Measurements from ENCODE around the gene TMEM123. TPM values are rescaled to one million over a fixed set of nuclear protein-coding genes. Genes with fewer than 3 reads are reported as not detected.
A peak's percentile ranks its signal among the peaks of the same experiment; 100 is the strongest.
"Not testable (repeated sequence)": the region's sequence is repeated elsewhere in the genome, so short reads cannot be mapped to it uniquely, and the experiment has no call there.

Gene TMEM123
- total RNA-seq, 1 donor from 2014 or later, result 191 TPM

GRCh38 chr11:102385085-102386007, 67.2 kb downstream of the TMEM123 start:
- intact Hi-C loops (cut with DNase I), result no loop called here
- ATAC-seq (no peak), DNase-seq (ENCODE audit: low spot score) (no peak)

DNA sequence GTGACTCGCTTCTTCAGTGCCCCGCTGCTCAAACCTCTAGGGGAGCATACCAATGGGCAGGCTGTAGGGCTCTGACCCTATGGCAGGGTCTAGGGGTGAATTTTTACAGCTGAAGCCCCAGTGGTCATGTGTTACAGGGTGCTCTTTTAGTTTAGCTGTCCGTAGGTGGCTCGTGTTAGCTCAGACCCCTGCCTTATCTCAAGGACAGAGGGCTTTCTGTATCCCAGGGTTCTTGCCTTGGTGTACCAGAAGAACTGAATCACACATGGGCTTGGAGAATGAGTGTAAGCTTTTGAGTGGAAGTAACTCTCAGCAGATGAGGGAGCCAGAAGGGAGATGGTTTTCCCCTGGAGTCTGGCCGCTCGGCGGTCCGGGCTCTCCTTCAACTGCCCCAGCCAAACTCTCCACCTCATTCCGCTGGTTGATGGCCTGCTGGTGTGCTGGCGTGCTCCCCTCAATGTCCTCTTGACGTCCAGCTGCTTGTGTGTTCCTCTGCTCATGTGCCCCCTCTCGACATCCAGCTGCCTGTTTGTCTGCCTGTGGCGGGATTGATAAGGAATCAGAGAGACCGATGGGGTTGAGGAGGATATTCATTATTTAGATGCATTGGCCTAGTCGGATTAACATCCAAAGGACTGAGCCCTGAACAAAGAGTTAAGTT, 68.0 kb downstream of the TMEM123 start:
- intact Hi-C loops (cut with DNase I), result no loop called here
- DNase-seq (ENCODE audit: low spot score), result no peak
- no peak for ATAC-seq

GRCh38 chr11:102383839-102384238, 68.7 kb downstream of the TMEM123 start:
- ATAC-seq (peak; percentile 53), DNase-seq (ENCODE audit: low spot score) (no peak)
- intact Hi-C loops (cut with DNase I), result no loop called here

- no peak for ATAC-seq
- intact Hi-C loops (cut with DNase I), result no loop called here
- no peak for DNase-seq (ENCODE audit: low spot score)
These were observed 70.2 kb downstream of the TMEM123 start for GRCh38 chr11:102382384-102382783.

- intact Hi-C loops (cut with DNase I), result no loop called here
- DNase-seq (ENCODE audit: low spot score) (no peak), ATAC-seq (no peak)
These were observed 73.7 kb downstream of the TMEM123 start for GRCh38 chr11:102378818-102379217.

DNA sequence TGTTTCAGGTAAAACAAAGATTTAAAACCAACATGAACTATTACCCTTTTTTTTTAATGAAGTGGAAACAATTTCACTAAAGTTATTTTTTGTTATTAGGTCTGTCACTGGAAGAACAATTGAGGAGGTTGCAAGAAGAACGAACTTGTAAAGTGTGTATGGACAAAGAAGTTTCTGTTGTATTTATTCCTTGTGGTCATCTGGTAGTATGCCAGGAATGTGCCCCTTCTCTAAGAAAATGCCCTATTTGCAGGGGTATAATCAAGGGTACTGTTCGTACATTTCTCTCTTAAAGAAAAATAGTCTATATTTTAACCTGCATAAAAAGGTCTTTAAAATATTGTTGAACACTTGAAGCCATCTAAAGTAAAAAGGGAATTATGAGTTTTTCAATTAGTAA, 74.7 kb downstream of the TMEM123 start:
- no peak for DNase-seq (ENCODE audit: low spot score)
- intact Hi-C loops (cut with DNase I), result no loop called here
- no peak for ATAC-seq

- intact Hi-C loops (cut with DNase I), result no loop called here
- ATAC-seq (no peak), DNase-seq (ENCODE audit: low spot score) (no peak)
These were observed 76.7 kb downstream of the TMEM123 start for GRCh38 chr11:102375720-102376399.

- ATAC-seq; DNase-seq (ENCODE audit: low spot score); intact Hi-C loops (cut with DNase I): not testable (repeated sequence)
These were observed 77.7 kb downstream of the TMEM123 start for GRCh38 chr11:102374633-102375424.

GRCh38 chr11:102368472-102368871, 84.1 kb downstream of the TMEM123 start:
- DNase-seq (ENCODE audit: low spot score), result no peak
- no peak for ATAC-seq
- intact Hi-C loops (cut with DNase I), result no loop called here

DNA sequence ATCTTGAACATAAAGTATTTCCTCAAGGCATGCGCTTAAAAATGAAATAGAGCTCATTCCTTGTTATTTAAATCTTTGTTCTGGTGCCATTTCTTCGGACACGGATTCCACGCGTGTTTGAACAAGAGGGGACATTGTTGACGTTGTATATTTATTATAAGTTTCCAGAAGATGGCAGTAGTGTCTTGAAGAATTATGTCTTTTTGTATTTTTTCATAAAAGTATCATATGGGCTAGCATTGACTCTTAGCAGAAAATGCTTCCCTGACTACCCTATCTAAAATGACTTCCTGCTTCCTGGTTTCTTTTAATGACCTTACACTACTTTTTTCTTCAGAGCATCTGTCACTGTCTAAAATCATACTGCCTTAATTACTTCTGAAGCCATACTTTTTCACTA, 85.2 kb downstream of the TMEM123 start:
- intact Hi-C loops (cut with DNase I), result no loop called here
- DNase-seq (ENCODE audit: low spot score) (no peak), ATAC-seq (no peak)

- intact Hi-C loops (cut with DNase I), result no loop called here
- no peak for DNase-seq (ENCODE audit: low spot score)
- no peak for ATAC-seq
These were observed 87.6 kb downstream of the TMEM123 start for GRCh38 chr11:102364991-102365390.

- intact Hi-C loops (cut with DNase I), result no loop called here
- DNase-seq (ENCODE audit: low spot score) (no peak), ATAC-seq (no peak)
These were observed 91.2 kb downstream of the TMEM123 start for GRCh38 chr11:102361086-102362031.

DNA sequence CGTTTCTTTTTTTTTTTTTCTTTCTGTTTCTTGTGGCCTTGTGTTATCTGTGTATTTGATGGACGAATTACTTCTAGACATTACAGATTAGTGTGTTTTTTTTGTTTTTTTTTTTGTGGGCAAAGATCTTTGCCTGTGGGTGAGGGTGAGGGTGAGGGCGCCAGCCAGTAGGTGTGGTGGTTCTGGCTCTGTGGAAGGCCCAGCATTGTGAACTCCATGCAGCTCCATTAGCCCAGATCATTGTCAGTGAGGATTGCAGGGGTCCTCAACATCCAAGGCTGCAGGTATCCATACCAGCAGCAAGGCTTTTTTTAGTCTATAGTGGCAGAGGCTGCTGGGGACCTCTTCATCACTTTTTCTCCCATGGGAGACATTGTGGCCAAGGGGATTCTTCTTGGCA, 91.9 kb downstream of the TMEM123 start:
- intact Hi-C loops (cut with DNase I), result no loop called here
- no peak for DNase-seq (ENCODE audit: low spot score)
- ATAC-seq, result no peak

DNA sequence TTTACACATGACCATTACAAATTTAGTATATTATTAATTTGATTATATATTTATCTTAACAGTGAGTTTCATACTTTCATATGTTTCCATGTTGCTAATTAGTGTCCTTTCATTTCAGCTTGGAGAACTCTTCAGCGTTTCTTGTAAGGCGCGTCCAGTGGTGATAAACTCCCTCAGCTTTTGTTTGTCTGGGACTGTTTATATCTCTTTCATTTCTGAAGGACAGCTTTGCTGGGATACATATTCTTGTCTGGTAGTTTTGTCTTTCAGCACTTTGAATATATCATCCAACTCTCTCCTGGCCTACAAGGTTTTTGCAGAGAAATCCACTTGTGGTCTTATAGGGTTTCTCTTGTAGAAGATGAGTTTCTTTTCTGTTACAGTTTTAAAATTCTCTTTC, 93.2 kb downstream of the TMEM123 start:
- DNase-seq (ENCODE audit: low spot score) (no peak), ATAC-seq (no peak)
- intact Hi-C loops (cut with DNase I), result no loop called here

DNA sequence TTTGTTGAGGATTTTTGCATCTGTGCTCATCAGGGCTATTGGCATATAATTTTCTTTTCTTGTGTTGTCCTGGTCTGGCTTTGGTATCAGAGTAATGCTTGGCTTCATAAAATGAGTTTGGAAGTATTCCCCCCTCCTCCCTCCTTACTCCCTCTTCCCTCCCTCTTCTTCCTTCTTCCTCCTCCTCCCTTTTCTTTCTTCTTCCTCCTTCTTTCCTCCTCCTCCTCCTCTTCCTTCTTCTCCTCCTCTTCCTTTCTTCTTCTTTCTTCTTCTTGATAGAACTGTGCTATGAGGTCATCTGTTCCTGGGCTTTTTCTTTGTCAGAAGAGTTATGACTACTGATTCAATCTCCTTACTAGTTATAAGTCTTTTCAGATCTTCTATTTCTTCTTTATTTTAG, 95.4 kb downstream of the TMEM123 start:
- DNase-seq (ENCODE audit: low spot score) (no peak), ATAC-seq (no peak)
- intact Hi-C loops (cut with DNase I), result no loop called here

- intact Hi-C loops (cut with DNase I), result loop anchor here (10.0 kb wide), 1 partner anchor 147 kb away; no protein-coding TSS in a partner anchor
- ATAC-seq, result peak; percentile 23
- no peak for DNase-seq (ENCODE audit: low spot score)
These were observed 104.8 kb downstream of the TMEM123 start for GRCh38 chr11:102347462-102348370.

Measured in sciatic nerve (tissue), 2 donors.